ENCODE data around the gene OXCT1.

OXCT1 gene

GRCh38 chr5:41831155-41831554 is 39.1 kb downstream of the OXCT1 start:
- FAIRE-seq (no peak), DNase-seq (ENCODE audit: insufficient read length, low spot score) (no peak)
- no peak for TF ChIP-seq CTCF (IDR thresholded peaks at IDR 0.05; ENCODE audit: insufficient read depth, missing control alignments)

GRCh38 chr5:41827792-41828191 is 42.4 kb downstream of the OXCT1 start:
- no peak for TF ChIP-seq CTCF (IDR thresholded peaks at IDR 0.05; ENCODE audit: insufficient read depth, missing control alignments)
- FAIRE-seq (no peak), DNase-seq (ENCODE audit: insufficient read length, low spot score) (no peak)

- TF ChIP-seq CTCF (IDR thresholded peaks at IDR 0.05; ENCODE audit: insufficient read depth, missing control alignments) = no peak
- DNase-seq (ENCODE audit: insufficient read length, low spot score) (no peak), FAIRE-seq (no peak)
These were observed 48.2 kb downstream of the OXCT1 start for GRCh38 chr5:41822036-41822435.

- DNase-seq (ENCODE audit: insufficient read length, low spot score) (no peak), FAIRE-seq (no peak)
- no peak for TF ChIP-seq CTCF (IDR thresholded peaks at IDR 0.05; ENCODE audit: insufficient read depth, missing control alignments)
These were observed 49.2 kb downstream of the OXCT1 start for GRCh38 chr5:41821051-41821450.

- FAIRE-seq (no peak), DNase-seq (ENCODE audit: insufficient read length, low spot score) (no peak)
- no peak for TF ChIP-seq CTCF (IDR thresholded peaks at IDR 0.05; ENCODE audit: insufficient read depth, missing control alignments)
These were observed 50.1 kb downstream of the OXCT1 start for GRCh38 chr5:41820150-41820549.

GRCh38 chr5:41817625-41818301 is 52.5 kb downstream of the OXCT1 start:
- no peak for FAIRE-seq
- no peak for DNase-seq (ENCODE audit: insufficient read length, low spot score)
- no peak for TF ChIP-seq CTCF (IDR thresholded peaks at IDR 0.05; ENCODE audit: insufficient read depth, missing control alignments)

- DNase-seq (ENCODE audit: insufficient read length, low spot score) (no peak), FAIRE-seq (no peak)
- no peak for TF ChIP-seq CTCF (IDR thresholded peaks at IDR 0.05; ENCODE audit: insufficient read depth, missing control alignments)
These were observed 54.5 kb downstream of the OXCT1 start for GRCh38 chr5:41815663-41816229.
